GM18867 (cell line): ENCODE results near the gene ZNF689.

ENCODE experiments used
- ATAC-seq: cut with Tn5 transposase; IDR thresholded peaks from one replicate; pipeline ENCODE4 v1.9.1; 2021; ENCODE audit warnings: mild to moderate bottlenecking, moderate library complexity; ENCODE audit not compliant: unreplicated experiment

ZNF689 gene

GRCh38 chr16:30566531-30566930 is 43.7 kb downstream of the ZNF689 start:
- ATAC-seq, result no peak

GRCh38 chr16:30565984-30566383 is 44.2 kb downstream of the ZNF689 start:
- no peak for ATAC-seq

GRCh38 chr16:30565526-30565925 is 44.7 kb downstream of the ZNF689 start:
- no peak for ATAC-seq

DNA sequence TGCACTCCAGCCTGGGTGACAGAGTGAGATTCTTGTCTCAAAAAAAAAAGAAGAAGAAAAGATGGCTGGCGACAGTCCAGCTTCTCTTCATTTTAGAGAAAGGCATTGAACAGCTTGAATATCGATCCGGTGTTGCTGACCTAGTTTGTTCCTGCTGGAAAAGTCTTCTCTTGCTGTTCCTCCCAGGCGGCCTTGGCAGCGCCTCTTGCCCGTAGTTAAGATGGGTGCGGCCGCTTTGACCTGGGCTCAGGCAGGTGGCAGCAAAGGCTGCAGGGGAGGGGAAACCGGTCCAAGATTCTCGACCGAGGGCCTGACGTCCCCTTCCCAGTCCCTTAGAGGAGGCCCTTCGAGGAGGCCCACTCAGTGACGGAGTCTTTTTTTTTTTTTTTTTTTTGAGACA is 48.2 kb downstream of the ZNF689 start:
- ATAC-seq, result no peak

DNA sequence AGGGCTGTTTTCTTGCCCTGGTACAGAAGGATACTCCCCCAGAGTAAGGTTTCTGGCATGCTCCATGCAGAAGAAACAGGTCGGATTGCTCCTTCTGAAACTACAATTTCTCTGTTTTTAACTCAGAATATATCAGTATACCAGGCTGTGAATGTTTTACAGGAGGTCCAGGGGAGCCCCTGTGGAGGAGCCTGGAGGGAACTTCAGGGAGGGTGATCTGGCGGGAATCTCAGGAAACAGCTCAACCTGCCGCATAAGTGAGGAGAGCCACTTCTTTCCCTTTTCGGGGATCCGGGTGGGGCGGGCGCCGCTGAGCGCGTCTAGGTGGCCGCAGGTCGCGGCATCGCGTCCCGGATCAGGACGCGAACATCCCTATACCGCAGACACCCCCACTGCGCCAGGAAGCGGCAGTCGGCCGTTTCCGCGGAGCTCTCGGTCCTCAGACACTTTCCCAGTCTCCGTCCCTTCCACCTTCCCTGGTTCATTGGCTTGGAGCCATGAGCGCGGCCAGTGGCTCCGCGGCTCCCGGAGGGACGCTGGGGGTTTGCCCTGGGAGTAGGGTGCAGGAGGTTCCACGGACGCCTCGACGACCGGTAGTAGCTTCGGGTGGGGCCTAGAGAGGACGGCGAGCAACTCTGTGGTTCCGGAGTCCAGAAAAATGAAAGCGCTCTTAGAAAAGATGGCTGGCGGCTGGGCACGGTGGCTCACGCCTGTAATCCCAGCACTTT is 48.9 kb downstream of the ZNF689 start:
- no peak for ATAC-seq

- no peak for ATAC-seq
Observed at GRCh38 chr16:30559690-30560089, 50.5 kb downstream of the ZNF689 start.

DNA sequence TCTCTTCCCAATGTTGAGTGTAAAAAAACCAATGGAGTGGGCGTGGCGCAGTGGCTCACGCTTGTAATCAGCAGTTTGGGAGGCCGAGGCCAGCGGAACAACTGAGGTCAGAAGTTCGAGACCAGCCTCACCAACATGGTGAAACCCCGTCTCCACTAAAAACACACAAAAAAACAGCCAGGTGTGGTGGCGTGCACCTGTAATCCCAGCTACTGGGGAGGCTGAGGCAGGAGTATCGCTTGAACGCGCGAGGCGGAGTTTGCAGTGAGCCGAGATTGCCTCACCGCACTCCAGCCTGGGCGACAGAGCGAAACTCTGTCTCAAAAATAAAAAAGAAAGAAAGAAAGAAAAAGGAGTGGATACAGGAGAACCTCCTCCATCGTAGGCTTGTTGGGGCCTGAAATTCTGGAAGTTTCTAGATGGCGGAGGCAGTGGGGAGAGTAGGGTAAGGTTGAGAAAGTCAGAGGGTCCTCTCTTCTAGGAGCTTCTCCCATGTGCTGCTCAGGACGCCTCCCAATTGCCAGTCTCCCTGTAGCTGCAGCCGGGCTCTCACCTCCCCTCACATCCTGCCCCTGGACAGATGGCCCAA is 51.3 kb downstream of the ZNF689 start:
- no peak for ATAC-seq

- ATAC-seq, result peak; percentile 86
Observed at GRCh38 chr16:30557957-30558788, 52.0 kb downstream of the ZNF689 start, which contains the start of gene ZNF764. ZNF764 (minus strand) TSS chr16:30558374; CDS start chr16:30558182, 192 bp downstream.

GRCh38 chr16:30557707-30557956 is 52.6 kb downstream of the ZNF689 start:
- peak; percentile 10 for ATAC-seq

GRCh38 chr16:30556125-30556473 is 54.1 kb downstream of the ZNF689 start:
- ATAC-seq, result no peak

GRCh38 chr16:30555315-30556124 is 54.7 kb downstream of the ZNF689 start:
- ATAC-seq, result no peak

- ATAC-seq, result no peak
Observed at GRCh38 chr16:30554557-30555314, 55.5 kb downstream of the ZNF689 start.

DNA sequence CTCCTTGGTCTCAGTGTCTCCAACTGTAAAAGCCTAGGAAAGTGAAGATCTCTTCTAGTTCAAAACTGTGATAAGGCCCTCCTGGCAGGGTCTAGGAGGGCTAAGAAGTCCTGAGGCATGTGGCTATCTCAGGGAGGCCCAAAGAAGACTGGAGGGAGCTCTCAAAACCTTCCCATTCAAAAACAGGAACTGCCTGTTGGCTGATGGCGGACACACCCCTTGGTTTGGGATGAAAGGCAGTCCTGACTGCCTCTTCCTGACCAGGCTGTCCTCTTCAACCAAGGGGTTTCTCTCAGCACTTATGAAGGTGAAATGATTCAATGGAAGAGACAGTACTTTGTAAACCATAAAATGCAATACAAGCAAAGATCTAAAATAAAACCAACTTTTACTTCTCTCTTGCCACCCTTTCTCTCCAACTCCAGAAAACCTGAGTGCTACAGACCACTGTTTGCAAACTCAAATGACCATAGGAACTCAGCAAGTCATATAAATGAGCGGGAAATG is 56.7 kb downstream of the ZNF689 start:
- no peak for ATAC-seq

GRCh38 chr16:30552956-30553355 is 57.2 kb downstream of the ZNF689 start:
- no peak for ATAC-seq
